T-helper 22 cell (primary cell): ENCODE results near the gene NFIC.
"Not testable (repeated sequence)": the region's sequence is repeated elsewhere in the genome, so short reads cannot be mapped to it uniquely, and the experiment has no call there.

ENCODE experiments used
- DNase-seq: peaks from one replicate; pipeline ENCODE4 v3.0.0-alpha.2; 2020; ENCODE audit warnings: low read depth

The NFIC gene

DNA sequence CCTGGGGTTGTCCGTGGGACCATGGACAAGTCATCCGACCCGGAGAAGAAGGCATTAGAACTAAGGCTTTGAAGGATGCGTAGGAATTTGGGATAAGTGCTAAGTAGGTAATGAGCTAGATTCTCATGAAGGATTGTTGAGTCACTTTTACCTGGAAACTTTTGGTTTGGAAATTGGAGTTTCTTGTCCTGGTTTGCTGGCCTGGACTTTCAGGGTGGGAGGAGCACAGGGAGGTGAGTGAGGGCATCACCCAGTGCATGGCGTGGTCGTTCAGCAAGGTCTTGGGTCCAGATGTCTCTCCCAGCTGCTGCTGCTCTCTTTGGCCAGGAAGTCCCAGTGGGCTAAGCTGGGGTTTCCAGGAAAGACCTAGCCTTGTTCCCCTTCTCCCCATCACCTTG lies 7.6 kb downstream of the NFIC start:
- DNase-seq = no peak

DNA sequence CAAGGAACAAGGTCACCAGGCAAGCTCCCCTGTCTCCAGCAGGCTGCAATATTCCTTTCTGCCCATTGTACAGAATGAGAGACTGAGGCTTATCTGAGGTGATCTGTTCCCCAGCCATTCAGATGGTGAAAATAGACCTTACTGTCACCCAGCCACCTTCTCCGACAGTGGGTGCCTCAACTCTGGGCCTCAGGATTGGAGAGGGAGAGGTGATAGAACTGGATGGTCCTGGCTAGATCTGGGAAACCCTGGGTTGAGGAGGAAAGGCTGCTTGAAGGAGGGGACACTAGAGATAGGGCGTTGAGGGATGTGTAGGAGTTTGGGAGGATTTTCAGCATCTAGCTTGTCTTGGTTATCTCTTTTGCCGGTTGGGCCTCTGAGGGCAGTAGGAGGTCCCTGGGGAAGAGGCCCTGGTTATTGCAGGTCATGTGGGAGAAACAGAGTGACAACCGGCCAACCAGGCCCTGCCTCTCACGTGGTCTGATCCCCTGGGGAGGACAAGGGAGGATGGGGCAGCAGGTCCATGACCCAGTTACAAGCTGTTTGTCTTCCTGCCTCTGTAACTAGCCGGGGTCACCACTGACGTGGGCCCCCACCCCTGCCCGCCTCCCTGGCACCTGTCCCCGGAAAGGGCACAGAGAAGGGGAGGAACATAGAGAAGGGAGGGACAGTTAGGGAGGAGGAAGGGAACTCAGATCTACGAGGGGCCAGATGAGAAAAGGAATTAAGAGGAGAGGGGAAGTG lies 8.2 kb downstream of the NFIC start:
- no peak for DNase-seq

DNA sequence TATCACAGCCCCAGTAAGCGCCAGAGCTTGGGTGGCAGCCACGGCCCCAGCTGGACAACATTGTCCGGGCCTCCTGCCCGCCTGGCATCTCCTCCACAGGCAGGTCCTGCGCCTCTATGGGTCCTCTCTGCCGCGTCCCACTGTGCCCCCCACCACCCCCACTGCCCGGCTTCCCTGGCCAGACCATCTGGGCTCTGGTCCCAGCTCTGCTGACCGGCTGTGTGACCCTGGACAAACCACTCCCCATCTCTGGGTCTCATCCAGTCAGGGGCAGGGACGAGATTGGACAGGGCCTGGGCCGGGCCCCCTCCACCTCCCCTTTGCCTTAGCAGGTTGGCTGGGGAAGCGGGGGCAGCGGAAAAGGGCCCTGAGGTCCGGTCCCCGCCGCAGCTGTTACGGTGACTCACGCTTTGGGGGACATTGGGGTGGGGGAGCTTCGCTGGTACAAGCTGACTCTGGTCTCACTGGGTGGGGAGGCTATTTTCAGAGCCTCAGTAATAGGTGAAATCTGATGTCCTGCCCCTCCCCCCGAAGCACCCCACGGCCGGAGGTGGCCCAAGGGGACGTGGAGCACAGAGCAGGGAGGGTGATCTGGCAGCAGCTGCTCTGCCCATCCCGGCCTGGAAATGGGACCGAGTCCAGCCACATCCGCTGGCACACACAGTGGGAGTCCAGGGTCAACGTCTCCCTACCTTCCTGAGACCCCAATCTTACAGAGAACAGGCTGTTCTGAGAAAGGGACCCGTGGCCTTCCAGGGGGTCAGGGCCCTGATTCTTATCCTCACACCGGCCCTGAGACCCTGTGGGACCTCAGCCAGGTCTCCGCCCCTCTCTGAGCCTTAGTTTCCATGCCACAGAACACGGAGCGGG lies 9.1 kb downstream of the NFIC start:
- DNase-seq = no peak

DNA sequence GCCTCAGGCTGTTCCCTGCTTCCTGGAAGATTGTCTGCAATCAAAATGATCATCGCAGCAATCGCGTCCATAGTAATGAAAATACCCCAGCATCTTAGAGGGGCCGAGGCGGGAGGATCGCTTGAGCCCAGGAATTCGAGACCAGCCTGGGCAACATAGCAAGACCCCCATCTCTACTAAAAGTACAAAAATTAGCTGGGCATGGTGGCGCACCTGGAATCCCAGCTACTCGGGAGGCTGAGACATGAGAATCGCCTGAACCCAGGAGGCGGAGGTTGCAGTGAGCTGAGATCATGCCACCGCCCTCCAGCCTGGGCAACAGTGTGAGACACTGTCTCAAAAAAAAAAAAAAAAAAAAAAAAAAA lies 9.7 kb downstream of the NFIC start:
- DNase-seq = not testable (repeated sequence)

DNA sequence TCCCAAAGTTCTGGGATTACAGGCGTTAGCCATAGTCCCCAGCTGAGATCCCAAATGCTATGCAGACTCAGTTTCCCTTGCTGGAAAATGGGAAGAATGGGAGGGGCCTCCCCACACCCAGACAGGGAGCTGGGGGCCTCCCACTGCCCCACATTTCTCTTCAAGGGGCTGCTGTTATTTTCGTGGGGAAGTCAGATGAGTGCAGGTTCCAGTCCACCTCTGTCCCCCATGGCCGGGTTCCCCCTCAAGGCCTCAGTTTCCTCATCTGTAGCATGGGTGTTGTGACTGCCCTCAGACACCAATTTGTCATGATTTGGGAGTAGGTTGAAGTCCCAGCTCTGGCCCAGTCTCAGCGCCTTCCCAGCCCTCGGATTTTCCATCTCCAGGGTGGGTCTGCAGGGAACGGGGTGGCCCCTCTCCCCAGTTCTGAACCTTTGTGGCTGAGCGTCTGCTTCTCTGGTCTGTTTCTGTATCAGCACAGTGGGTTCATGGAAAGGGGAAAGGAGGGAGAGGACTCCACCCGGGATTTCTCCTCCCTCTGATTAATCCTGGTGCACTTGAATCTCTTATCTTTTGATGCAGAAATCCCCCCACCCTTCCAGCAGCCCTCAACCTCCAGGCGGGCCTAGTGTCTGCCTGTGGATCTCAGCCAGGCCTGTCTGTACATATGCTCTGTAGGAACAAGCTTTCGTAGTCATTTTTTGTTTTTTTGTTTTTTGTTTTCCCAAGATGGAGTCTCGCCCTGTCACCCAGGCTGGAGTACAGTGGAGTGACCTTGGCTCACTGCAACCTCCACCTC lies 12.2 kb downstream of the NFIC start:
- DNase-seq = no peak

DNA sequence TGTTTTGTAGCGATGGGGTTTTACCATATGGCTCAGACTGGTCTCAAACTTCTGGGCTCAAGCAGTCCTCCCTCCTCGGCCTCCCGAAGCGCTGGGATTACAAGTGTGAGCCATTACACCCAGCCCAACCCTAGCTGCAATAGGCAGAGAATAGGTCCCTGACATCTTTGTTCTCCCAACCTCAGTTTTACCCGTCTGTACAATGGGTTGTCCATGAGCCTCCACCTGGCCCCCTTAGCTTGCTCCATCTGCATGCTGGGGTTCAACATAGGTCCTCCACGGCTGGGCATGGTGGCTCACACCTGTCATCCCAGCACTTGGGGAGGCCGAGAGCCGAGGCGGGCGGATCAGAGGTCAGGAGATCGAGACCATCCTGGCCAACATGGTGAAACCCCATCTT lies 14.4 kb downstream of the NFIC start:
- DNase-seq = no peak

DNA sequence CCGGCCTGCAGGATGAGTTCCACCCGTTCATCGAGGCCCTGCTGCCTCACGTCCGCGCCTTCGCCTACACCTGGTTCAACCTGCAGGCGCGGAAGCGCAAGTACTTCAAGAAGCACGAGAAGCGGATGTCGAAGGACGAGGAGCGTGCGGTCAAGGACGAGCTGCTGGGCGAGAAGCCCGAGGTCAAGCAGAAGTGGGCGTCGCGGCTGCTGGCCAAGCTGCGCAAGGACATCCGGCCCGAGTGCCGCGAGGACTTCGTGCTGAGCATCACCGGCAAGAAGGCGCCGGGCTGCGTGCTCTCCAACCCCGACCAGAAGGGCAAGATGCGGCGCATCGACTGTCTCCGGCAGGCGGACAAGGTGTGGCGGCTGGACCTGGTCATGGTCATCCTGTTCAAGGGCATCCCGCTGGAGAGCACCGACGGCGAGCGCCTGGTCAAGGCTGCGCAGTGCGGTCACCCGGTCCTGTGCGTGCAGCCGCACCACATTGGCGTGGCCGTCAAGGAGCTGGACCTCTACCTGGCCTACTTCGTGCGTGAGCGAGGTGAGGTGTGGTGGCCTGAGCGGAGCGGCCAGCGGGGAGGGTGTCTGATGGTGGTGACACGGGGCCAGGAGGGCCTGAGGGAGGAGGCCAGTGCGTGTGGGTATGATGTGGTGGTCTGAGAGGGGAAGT lies 15.5 kb downstream of the NFIC start:
- no peak for DNase-seq

DNA sequence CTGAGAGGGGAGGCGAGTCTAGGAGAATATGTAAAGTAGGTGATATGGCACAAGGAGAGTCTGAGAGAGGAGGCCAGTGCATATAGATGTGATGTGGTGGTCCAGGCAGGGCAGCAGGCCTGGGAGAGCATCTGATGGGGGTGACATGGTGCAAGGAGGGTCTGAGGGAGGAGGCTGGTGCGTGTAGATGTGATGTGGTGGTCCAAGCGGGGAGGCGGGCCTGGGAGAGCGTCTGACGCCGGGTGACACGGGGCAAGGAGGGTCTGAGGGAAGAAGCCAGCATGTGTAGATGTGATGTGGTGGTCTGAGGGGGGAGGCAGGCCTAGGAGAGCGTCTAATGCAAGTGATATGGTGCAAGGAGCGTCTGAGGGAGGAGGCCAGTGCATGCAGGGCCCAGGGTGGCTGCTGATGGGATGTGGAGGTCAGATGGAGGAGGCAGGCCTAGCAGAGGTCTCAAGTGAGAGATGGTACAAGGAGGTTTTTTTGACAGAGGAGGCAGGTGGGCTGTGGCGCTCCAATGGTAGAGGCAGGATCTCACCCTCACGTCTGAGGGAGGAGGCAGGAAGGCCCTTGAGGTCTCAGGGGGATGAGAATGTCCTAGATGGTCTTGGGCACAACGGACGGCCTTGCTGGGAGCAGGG lies 16.2 kb downstream of the NFIC start:
- DNase-seq = no peak

DNA sequence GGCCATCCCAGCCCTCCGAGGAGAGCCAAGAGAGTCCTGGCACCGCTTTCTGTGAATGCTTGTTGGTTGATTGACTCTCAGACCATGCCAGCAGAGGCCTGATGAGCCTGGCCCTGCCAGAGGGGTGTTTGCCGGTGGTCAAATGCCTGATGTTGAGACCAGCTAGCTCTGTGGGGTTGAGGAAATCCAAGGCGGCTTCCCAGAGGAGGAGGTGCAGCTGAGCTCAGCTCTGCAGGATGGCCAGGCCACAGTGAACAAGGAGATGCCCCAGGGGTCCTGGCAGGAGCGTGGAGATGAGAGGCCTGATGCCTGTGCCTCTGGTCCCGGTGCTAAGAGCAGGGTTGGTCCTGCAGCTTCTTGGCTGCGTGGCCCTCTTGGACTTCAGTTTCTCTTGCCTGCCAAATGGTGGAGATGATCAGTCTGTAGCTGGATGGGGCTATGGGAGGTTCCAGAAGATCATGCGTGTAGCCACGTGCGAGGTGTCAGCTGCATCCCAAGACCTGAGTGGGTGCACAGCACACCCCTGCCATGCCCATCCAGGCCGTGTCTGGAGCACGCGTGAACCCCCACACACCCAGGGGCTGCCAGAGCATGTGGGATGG lies 16.8 kb downstream of the NFIC start:
- DNase-seq = no peak

DNA sequence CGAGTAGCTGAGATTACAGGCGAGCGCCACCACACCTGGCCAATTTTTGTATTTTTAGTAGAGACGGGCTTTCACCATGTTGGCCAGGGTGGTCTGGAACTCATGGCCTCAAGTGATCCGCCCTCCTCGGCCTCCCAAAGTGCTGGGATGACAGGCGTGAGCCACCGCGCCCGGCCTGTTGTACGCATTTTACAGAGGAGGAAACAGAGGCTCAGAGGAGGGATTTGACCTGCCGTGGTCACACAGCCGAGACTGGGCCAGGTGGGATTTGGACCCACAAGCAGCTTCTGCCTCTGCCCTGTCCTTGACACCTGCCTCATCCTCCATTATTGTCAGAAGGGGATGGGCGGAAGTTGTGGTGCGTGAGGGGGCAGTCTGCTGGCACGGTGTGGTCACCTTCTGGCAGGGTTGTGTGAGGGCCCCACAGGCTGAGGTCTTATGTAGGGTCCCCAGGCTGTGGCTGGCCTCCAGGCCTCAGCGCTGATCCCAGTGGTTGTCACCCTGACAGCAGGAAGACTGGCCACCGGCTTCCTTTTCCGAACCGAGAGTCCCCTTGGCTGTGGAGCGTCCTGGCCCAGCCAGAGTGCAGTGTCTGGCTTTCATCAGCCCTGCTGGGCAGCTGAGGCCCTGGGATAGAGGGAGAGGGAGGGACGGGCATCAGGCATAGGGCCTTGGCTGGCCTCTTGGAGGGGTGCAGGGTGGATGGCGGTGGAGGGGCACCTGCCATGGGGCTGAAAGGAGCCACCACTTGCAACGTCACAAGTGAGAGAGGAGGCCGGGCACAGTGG lies 20.3 kb downstream of the NFIC start:
- DNase-seq = no peak

DNA sequence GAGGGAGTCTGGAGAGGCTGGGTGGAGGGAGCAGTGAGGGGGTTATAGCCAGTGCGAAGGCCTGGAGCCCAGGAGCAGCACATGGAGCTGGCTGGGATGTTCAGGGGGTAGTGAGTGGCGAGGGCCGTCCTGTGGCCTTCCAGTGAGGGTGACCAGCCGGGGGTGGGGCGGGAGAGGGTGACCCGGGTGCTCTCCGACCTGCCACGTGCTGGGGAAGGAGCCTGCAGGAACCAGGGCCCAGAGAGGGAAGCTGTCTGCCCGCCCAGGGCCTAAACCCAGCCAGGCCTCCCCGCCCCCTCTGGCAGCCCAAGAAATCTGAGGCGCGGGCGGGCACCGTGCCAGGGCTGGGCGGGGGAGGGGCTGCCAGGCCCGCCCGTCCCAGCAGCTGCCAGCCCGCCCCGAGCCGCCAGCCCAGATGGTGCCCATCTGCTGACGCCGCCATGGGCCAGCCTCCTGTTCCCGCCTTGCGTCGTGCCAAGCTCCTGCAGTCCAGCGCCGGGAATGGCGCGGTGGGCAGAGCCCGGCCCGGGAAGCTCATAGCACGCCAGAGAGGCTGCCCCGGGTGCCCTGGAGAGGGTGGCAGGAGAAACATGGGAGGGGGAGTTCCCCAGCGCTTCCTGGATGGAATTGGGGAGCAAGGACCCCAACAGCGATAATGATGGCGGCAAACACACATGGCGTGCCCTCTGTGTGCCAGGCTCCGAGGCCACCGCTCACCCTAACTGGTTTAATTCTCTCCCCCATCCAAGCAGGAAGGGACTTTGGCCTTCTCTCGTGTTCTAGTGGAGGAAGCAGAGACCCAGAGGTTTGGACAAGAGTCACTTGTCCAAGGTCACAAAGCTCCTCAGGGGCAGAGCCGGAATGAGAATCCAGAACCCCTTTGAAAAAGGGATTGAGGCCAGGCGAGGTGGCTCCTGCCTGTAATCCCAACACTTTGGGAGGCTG lies 21.5 kb downstream of the NFIC start:
- DNase-seq = no peak

DNA sequence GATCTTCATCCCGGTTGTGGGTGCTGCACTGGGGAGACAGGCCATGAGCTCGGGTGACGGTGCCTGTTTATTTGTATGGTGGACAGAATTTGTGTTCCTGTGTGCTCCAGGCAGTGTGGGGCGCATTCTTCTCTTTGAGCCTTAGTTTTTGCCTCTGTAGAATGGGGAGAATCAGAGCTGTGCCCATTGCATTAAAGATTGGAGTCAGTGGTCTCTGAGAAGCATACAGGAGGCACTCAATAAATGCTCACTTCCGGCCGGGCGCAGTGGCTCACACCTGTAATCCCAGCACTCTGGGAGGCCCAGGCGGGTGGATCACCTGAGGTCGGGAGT lies 23.0 kb downstream of the NFIC start:
- no peak for DNase-seq

DNA sequence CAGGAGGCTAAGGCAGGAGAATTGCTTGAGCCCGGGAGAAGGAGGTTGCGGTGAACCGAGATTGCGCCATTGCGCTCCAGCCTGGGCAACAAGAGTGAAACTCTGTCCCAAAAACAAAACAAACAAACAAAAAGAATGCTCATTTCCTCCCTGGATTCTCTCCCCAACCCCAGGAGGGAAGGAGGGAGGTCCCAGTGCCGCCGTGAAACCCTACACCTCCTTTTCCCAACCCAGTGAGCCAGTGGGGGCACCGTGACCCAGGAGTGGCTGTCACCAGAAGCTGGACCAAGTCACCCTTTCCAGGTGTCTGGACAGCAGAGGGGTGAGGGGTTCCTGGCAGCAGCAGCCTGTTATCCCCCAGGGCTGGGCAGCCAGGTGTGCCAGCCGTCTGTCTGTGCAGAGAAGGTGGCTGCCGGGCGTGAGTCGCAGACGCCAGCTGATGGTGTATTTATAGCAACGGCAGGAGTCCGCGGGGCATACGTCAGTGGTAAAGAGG lies 23.5 kb downstream of the NFIC start:
- no peak for DNase-seq

DNA sequence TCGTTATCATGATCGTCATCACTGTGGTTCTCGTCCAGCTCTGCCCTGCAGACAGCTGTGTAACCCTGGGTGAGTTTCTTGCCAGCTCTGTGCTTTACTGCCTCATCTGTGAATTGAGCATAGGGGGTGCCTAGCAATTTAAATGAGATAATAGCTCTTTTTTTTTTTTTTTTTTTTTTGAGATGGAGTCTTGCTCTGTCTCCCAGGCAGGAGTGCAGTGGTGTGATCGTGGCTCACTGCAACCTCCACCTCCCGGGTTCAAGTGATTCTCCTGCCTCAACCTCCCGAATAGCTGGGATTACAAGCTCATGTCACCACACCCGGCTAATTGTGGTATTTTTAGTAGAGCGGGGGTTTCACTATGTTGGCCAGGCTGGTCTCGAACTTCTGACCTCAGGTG lies 25.5 kb downstream of the NFIC start:
- DNase-seq = not testable (repeated sequence)

DNA sequence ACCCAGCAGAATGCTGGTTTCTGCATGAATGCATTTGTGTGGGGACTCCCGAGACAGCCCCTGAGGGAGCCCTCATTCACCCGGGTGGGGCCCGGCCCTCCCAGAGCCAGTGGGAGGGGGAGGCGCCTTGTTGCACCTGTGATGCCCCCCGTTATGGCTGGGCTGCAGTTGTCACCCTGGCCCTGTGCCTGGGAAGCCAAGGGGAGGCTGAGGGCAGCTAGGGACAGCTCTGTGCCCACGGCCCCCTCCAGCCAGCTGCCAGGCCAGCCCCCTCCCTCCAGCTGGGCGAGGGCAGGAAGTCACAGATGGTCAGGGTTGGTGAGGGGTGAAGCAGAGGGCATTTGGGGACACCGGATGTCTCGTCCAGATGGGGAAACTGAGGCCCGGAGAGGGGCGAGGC lies 26.1 kb downstream of the NFIC start:
- no peak for DNase-seq

DNA sequence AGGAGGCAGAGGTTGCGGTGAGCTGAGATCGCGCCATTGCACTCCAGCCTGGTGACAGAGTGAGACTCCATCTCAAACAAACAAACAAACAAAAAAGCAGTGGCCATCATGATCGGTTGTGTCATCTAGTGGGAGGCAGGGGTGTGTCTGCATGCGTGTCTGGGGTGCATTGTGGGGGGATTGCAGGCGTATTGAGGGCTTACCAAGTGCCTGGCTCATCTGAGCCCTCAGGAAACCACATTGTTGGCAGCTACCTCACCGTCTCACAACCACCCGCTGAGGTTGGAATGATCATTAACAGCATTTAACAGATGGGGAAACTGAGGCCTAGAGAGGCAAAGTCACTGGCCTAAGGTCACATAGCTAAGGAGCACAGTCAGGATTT lies 30.5 kb downstream of the NFIC start:
- DNase-seq = no peak

DNA sequence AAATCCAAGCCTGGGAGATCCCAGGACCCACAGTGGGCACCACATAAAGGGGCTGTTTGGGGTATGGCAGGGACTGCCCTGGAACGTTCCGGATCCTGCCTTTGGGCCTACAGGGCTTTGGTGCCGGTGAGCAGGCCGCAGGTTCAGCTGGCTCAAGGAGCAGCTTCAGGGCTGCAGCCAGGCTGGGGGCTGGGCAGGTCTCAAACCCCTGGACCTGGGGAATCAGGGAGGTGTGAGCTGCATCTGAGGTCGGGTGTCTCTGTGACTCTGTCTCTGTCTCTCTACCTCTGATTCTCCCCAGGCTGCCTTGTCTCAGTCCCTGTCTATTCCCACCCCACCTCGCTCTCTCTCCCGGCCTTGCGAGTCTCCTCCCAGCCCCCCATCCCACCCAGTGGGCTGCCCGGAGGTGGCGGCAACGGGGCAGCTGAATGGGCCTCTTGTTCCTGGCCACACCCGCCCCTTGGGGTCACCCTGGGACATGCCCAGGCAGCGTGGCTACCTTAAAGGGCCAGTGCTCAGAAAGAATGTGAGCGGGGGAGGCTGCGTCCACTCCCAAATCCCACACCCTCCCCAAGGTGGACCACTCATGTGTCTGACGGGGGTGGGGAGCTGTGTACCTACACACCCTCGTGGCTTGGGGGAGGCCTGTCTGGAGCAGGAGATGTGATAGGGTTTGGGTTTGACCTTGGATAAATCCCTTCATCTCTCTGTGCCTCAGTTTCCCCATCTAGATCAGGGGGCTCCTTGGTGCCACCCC lies 31.1 kb downstream of the NFIC start:
- no peak for DNase-seq

DNA sequence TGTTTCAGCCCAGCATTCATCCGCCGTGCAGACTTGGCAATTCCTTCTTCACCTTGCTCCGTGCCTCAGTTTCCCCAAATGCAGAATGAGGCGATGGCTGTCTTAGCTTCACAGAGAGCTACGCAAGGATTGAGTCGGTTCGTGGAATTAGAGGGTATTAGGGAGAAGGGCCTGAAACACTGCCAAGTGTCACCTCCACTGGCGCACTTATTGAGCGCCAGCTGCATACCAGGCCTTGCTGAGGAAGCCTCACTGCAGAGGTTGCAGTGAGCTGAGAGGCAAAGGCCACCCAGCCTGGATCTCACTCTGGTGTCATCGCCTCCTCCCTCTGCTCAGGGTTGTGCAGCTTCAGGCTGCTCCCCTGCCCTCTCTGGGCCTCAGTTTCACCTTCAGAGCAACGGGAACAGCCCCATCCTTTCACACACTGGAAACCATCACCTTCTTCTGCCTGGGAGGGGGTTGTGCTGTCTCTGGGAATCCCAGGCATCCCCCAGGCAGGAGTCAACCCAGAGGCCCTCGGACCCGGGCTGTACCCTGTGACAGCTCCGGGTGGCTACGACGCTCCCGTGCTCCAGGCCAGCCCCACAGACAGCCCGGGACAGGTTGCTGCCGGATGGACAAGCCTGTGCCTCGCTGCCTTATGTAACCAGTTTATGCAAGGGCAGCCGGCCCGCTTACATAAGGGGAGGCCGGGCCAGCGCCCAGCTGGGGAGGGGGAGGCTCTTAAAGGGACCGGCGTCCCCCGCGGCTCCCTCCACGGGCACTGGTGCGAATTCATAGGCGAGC lies 31.9 kb downstream of the NFIC start:
- DNase-seq = no peak
